KG1 (cell line): Measurements from ENCODE around the gene EZR.

Source experiments
- DNase-seq: peaks from one replicate; lab custom pipeline; 2025; lab: John Stamatoyannopoulos, UW

Gene EZR

GRCh38 chr6:158725704-158726103 is 93.5 kb downstream of the EZR start:
- no peak for DNase-seq

- no peak for DNase-seq
These were observed 96.9 kb downstream of the EZR start for GRCh38 chr6:158722176-158722729.

GRCh38 chr6:158718461-158719046 is 100.6 kb downstream of the EZR start:
- DNase-seq = no peak

GRCh38 chr6:158717341-158718330 is 101.5 kb downstream of the EZR start:
- no peak for DNase-seq
